Measurements from ENCODE around the gene COA8.

COA8 gene

DNA sequence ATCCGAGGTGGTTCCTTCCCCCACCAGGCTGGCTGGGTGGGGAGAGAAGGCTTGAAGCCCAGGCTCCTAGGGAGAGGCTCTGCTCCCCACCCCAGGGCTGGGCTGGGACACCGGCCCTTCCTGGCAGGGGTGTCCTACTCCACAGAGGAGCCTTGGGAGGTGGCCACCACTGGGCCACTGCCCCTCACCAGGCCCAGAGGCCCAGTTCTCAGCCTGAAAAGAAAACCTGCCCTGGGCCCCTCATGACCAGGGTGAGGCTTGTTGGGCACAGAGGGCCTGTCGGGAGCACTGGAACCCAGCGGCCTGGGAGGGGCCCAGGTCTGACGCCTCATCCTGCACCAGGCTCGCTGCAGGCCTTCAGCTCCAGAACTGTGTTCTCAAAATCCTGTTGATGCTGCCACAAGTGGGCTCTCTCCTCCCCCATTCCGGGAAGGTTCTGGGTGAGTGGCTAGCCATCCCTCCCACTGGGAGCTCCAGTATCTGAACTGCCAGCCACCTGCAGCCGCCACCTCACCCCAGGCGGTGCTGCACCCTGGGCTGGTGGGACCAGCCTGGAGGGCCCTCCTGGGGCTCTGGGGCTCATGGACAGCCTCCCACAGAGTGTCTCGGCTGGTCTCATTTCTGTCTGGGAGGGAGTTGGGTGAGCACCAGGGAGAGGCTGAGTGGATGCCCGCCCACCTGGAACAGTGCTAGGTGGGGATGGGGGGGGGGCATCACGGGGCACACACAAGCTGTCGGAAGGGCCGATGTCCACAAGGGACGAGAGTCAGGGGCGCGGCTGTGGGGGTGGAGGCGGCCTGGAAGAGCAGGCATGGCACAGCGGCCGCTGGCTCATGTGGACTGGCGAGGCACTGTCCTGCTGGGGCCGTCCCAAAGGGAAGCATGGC lies 12.1 kb upstream of the COA8 start:
- no peak for DNase-seq

DNA sequence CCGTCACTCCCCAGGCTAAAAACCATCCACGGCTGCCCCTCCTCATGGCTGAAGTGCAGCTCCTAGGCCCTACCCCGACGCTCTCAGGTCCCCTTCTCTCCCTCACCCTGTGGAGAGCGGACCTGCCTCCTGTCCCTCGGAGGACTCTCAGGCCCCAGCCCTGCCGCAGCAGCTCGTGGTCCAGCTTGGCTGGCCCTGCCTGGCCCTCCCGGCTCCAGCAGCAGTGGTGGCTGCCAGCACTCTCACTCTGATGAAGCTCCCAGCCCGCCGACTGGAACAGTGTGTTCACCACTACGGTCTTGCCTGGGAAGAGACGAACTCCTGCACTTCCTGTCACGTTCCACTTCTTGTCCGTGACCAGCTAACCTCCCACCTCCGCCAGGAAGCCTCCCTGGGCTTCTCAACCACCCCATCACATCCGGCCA lies 11.4 kb upstream of the COA8 start:
- DNase-seq: peak; percentile 25

GRCh38 chr14:103552011-103552845 lies 10.5 kb upstream of the COA8 start:
- no peak for DNase-seq

DNA sequence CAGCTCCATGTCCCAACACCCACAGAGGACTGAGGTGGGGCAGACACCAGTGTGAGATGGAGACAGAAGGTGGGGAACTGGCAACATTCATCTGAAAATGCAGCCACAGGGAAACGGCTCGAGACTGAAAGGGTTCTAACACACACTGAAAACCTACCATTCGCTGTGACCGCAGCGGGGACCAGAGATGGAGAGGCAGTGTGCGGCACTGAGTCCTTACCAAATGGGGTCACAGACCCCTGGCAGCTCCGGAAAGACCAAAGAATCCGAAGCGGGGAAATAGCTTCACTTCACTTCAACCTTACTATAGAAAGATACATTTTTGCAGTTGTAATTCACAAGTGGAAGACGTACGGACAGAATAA lies 9.9 kb upstream of the COA8 start:
- no peak for DNase-seq

DNA sequence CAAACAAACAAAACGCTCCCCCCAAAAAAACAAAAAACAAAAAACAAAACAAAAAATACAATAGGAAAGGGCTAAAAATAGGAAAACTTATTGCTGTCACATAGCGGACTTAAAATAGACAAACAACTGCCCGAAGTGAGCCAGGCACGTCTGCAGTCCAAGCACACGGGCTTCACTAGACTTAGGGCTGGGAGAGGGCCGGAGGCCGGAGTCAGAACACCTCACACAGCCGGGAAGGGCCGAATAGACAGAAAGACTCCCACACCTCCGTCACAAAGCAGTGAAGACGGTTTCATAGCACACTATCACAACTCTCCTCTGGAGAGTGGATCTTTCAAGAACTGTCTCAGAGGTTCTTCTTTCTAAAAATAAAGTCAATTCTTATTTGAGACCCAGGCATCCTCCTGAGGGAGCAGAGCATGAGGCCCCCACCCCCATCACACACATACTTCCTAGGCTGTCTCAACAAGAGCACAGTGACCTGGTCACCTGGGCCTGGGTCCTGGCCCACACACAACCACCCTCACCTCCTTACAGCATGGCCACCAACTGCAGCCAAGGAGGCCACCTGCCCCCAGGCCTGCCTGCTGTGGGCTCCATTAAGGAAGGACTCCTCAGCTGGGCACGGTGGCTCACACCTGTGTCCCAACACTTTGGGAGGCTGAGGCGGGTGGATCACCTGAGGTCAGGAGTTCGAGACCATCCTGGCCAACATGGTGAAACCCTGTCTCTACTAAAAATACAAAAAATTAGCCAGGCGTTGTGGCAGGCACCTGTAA lies 7.0 kb upstream of the COA8 start:
- DNase-seq: no peak

DNA sequence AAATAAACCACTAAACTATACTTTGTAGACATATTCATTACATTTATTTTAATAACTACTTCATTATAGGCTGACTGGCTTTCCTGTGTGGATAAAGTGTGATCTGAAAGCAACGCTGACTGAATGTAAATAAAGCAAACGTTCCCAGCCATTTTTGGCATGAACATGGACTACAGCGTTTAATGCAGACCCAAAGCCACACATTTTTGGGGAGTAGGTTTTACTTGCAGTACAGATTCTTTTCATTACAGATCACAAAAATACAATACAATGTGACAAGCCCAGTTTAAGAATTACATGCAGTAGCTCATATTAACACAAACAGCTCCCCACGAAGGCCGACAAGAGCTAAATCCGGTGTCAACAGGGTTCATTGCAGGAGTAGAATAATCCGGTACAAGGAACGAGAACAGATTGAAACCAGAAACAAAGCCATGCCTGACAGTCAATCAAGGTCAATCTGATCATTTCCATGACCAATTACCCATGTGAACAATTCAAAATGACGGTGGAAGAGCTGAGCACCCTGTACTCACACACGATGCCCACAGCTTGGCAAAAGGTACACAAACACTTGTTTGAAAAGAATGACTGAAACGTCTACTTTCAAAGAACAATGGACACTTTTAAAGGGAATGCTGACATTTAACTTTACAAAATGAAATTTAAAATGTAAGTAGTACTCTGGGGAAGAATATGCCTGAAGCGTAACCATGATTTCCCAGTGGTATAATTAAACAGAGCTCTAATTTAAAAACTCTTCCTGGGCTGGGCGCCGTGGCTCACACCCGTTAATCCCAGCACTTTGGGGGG lies 5.6 kb upstream of the COA8 start:
- no peak for DNase-seq

DNA sequence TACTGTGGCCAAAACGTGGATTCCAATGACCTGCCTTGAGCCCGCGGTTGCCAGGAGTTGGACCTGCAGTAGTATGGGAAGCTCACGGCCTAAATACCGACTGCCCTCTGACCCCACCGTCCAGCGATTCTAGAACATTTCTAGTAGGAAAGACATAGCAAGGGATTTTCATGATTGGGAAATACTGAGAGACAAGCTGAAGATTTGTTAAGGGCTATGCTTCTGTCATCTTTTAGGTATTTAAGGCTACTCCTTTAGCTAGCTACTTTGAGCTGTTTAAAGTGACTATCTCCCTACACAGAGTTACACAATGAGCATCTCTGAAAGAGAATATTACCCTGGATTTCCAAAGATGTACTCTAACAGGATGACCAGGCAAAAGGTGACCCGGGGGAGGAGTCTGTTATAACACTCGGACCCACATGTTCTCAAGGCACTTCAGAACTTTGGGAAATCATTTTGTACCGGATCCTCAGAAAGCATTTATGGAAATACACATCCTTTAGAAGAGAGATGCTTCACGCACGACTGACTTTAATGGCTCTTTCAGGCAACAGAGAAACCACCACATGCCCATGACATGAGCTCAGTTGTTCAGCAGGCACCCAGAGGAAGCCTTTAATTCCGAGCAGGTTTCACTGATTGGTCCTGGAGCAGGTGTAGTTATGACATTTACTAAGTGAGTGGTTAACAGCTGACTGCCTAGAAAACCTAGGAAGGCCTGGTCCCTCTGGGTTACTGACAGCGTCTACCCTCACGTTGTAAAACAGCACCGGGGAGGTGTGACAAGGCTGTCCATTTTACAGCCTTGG lies 4.5 kb upstream of the COA8 start:
- no peak for DNase-seq

DNA sequence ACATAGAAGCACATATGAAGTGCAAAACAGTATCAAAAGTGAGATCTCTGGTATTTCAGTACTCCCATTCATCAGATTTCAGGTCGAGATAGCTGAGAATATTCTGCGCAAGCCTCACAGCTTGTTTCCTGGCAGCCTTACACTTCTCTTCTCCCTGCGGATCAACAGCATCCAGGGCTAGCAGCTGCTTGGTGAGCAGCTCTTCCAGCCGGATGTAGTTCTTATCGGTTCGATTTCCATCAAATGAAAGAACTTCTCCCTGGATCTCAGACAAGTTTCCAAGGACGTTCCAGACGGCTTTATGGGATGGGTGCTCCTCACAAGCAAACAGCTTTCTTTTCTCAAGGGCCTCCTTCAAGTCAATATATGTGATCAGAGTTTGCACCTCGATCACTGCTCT lies 3.0 kb upstream of the COA8 start:
- DNase-seq: no peak

GRCh38 chr14:103560691-103561090 lies 2.1 kb upstream of the COA8 start:
- DNase-seq: no peak

GRCh38 chr14:103561381-103562178 lies 1.2 kb upstream of the COA8 start:
- DNase-seq: no peak

GRCh38 chr14:103562179-103562428 lies 656 bp upstream of the COA8 start:
- no peak for DNase-seq

GRCh38 chr14:103563226-103563620 lies 463 bp downstream of the COA8 start:
- no peak for DNase-seq

DNA sequence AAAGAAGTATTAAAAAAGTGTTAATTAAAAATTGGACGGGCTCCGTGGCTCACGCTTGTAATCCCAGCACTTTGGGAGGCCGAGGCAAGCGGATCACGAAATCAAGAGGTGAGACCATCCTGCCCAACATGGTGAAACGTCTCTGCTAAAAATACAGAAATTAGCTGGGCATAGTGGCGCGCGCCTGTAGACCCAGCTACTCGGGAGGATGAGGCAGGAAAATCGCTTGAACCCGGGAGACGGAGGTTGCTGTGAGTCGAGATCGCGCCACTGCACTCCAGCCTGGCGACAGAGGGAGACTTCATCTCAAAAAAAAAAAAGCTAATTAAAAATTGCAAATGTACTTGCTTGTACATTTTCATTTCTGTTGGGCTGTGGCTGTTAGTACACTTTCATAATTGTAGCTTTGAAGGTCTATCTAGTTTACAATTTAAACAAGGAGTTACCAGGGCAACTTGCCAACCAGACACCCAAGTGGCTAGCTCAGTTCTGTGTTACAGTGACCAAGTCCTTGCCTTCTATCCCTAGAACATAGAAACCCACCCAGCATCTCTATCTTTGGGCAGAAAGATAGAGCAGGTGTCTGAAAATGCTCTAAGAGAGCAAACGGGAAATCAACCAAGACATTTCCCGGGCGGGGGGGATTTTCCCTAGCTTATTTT lies 1.2 kb downstream of the COA8 start:
- DNase-seq: no peak

DNA sequence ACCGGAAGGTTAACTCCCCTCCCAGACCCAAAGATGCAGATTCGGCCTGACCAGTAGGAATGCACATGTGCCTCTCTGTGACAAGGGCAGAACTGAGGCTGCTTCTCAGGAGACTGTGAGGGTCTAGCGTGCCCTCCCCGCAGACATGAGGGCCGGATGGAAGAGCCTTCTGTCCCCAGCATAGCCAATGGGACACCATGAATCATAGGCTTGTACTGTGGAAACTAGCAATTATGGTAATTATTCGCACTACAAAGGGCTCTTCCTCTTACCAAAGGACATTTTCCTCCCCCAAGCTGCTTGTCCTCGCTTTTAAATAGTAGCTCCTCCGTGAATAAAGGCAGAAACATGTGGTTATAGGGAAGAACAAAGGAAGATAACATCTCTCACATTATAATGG lies 6.2 kb downstream of the COA8 start:
- DNase-seq: no peak

DNA sequence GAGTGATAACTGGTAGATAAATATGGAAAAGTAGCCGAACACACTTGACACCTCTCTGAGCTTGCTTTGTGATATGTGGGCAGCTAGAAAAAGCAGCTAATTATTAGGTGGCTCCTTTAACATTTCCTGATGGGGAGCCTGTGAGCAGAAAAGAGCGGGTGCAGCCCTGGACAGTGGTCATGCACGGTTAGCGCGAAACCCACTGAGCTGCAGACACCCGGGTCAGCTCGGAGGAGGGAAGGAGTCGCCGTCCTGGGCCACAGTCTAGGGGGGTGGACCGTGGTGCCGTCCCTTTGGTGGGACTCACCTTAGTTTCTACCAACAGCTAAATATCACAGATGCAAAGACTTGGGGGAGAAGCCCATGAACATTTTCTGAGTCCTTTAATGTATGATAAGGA lies 6.6 kb downstream of the COA8 start:
- DNase-seq: no peak

- no peak for DNase-seq
Observed at GRCh38 chr14:103574104-103574503, 11.3 kb downstream of the COA8 start.

GRCh38 chr14:103574707-103575285 lies 12.0 kb downstream of the COA8 start:
- DNase-seq: no peak

- peak; percentile 67 for DNase-seq
Observed at GRCh38 chr14:103576371-103577024, 13.7 kb downstream of the COA8 start.

DNA sequence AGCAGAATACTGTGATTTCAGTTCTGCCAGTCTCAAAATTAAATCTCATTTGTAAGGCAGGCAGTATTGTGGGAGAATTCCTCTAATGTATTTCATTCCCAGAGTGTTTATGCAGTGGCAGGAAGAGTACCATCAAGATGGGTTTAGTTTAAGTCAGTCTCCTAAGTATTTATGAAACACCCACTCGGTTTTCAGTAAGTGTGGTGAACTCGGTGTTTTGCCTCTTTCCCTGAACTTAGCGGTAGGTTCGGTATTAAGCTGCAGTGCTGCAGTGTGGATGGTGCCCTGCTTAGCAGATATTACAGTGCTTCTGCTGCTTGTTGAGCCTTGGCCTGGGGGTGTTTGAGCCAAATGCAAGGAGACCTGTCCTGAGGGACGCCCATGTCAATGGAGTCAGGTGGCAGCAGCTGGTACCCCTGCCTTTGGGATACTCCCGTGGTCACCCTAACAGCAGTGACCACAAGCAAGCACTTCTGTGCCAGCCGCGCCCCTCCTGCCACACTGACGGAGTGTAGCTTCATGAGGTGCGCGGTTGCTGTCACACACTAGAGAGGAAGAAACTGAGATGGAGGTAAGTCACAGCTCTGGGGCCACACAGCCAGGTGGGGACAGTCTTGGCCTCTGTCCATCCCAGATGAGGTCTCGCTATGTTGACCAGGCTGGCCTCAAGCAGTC lies 15.8 kb downstream of the COA8 start:
- DNase-seq: no peak
